ENCODE results near the gene TM9SF3.

DNA sequence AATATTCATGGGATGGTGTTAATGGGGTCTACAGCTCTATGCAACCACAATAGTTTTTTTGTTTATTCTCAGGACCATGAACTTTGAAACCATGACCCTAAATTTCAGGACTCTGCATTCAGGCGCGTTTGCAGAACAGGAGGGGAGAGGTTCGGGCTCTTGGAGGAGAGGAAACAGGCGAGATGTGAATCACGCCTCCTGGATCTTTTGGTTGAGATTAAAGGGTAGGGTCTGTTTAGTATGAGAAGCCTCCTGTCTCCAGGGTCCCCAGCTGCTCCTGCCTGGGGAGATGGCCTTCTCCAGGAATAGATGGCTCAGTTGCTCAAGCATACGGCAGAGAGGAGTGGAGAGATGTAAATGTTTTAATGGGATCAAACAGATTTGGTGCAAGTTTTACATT, 91.3 kb downstream of the TM9SF3 start:
- TF ChIP-seq, protein P1, sequence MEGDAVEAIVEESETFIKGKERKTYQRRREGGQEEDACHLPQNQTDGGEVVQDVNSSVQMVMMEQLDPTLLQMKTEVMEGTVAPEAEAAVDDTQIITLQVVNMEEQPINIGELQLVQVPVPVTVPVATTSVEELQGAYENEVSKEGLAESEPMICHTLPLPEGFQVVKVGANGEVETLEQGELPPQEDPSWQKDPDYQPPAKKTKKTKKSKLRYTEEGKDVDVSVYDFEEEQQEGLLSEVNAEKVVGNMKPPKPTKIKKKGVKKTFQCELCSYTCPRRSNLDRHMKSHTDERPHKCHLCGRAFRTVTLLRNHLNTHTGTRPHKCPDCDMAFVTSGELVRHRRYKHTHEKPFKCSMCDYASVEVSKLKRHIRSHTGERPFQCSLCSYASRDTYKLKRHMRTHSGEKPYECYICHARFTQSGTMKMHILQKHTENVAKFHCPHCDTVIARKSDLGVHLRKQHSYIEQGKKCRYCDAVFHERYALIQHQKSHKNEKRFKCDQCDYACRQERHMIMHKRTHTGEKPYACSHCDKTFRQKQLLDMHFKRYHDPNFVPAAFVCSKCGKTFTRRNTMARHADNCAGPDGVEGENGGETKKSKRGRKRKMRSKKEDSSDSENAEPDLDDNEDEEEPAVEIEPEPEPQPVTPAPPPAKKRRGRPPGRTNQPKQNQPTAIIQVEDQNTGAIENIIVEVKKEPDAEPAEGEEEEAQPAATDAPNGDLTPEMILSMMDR (conservative IDR thresholded peaks at IDR 0.05): no peak
- no peak for TF ChIP-seq EZH2 (IDR thresholded peaks at IDR 0.05; ENCODE audit: low read depth)
